GM19324 (cell line): Measurements from ENCODE around the gene RFC2.

ENCODE experiments used
- ATAC-seq: cut with Tn5 transposase; IDR thresholded peaks from one replicate; pipeline ENCODE4 v1.9.1; 2021; ENCODE audit warnings: mild to moderate bottlenecking, moderate library complexity; ENCODE audit not compliant: unreplicated experiment, low FRiP score

Gene RFC2

DNA sequence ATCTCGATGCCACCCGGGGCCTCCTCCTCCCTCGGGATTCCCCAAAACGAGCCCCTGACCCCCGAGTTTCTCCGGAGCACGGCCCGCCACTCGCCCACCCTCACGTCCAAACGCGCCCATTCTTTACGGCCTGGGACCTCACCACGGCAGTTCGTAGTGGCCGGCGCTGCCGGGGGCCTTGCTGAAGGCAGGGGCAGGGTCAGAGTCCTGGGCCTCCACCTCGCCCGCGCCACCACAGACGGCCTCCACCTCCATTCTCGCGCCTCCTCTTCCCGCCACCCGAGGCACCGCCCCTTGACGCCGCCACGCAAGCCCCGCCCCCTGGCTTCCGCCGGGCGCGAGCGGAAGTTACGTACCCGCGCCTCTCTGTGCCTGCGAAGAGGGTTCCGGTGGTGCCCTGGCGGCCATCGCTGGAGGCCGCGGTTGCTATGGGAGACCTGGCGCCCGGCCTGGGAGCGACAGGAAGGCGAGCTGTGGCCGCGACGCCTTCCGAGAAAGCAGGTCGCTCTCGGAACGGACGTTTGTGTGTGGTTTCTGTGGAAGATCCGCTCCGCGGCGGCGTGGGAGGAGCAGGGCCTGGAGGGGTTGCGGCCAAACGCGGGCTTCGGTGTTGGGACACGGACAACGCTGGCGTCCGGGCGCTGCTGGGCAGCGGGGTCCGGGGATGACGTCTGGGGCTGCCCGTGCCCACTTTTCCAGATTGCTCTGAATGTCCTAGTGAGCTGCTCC is at the start of gene RFC2:
TSS of gene RFC2 (minus strand) at position 271 of the 729 bp plus-strand sequence. CDS start at position 255, 16 bp downstream.
- peak; percentile 97 for ATAC-seq

DNA sequence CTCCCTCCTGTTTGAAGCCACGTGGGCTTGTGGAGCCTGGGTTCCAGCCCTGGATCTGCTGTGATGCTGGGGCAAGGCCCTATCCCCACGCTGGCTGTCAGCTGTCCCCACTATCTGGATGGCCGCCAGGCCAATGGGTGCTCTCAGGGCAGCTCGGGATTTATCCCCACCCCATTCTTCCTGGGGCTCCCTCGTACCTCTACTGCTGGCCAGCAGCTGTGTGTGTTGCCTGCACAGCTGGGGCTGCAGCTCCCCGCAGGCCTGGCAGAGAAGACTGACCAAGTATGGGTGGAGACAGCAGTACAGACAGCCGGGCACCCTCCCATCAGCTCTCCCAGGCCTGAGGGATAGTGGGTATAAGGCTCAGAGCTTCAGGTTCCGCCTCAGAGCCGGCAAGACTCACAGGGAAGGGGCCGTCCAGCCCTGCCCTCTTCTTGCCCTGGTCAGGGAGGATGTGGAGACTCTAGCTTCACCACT is 48.6 kb upstream of the RFC2 start:
- ATAC-seq: no peak

DNA sequence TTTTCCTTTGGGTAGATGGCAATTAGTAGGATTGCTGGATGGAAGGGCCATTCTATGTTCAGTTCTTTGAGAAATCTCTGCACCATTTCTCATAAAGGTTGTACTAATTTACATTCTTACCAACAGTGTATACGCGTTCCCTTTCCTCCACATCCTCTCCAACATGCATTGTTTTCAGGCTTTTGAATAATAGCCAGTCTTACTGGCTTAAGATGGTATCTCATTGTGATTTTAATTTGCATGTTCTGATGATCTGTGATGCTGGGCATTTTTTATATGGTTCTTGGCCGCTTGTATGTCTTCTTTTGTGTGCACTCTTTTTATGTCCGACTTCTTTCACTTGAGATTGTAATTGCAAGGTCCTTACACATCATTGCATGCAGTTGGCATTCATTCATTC is 46.7 kb upstream of the RFC2 start:
- ATAC-seq: no peak

DNA sequence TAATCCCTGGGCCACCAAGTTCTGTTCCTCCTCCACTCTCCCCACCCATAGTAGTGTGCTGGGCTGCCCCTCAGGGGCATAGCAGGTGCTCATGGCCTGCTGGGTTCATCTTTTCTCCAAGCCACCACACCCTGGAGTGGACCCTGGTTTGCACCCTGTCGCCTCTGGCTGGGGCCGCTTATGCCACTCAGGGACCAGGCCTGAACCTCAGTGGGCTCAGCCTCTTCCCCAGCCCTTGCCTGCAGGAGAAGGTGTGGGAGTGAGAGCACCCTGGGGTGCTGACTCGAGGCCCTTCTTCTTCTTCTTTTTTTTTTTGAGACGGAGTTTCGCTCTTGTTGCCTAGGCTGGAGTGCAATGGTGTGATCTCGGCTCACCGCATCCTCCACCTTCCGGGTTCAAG is 45.2 kb upstream of the RFC2 start:
- no peak for ATAC-seq

DNA sequence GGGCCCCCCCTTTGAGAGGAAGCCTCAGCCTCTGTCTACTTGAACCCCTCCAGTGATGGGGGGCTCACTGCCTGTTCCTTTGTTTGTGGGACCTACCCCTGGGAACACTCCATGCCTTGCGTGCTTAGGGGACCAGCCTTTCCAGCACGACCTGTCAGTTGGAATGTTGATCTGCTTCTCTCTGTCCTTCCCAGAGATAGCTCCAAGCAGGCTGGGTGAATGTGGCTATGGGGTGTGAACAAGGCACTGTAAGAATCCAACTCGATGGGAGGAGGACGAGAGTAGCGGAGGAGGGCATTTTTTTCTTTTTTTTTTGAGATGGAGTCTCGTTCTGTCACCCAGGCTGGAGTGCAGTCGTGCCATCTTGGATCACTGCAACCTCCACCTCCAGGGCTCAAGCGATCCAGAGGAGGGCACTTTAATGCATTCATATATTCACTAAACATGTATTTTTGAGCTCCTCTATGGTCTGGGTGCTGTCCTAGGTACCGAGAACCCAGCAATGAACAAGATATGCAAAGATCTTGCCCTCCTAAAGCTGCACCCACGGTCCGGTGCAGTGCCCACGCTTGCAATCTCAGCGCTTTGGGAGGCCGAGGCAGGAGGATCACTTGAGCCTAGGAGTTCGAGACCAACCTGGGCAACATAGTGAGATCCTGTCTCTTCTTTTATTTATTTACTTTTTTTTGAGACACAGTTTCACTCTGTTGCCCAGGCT is 43.5 kb upstream of the RFC2 start:
- no peak for ATAC-seq

DNA sequence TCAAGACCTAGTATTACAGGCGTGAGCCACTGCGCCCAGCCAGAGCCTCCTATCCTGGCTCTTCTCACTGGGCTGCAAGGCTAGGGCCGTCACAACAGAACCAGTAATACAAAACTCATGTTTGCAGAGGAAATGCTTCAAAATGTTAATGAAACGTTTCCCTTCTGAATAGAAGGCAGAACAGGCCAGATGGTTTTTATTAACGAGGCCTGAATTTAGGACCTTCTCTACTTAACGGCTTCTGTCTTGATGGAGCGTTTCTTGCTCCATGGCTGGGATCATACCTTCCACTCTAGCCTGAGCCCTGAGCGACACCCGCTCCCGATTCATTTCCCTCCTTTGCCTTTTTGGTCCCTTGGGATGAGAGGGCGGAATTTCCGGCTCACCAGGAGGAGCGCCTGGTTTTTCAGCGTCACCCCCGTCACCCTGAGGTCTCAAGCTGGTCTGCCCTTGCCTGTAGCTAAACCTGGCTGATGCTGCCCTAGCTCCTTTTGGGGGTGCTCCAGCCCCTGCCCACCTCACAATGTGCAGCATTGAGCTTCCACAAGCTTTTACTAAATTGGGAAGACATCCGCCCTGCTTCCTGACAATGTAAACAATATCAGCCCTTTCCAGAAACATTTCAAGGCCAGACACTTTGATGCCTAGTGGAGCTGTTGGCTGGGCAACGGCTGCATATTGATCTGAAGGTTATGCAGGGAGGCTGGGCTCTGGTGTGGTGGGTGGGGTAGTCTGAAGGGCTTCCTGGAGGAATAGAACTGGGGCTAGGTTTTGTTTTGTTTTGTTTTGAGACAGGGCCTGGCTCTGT is 40.2 kb upstream of the RFC2 start:
- no peak for ATAC-seq

DNA sequence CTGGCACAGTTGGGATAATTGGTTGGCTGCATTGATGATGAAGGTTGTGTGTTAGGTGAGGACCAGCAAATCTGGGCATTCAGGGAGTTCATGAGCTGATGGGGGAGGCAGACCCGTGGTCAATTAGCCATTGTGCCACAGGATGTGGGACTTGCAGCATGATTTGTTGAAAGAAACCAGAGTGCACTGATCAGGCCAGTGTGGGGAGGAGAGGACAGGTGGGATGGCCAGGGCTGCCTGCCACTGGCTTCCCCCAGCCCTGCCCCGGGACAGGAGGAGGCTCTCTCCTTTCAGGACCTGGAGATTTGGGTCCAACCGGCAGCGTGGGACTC is 39.3 kb upstream of the RFC2 start:
- no peak for ATAC-seq

DNA sequence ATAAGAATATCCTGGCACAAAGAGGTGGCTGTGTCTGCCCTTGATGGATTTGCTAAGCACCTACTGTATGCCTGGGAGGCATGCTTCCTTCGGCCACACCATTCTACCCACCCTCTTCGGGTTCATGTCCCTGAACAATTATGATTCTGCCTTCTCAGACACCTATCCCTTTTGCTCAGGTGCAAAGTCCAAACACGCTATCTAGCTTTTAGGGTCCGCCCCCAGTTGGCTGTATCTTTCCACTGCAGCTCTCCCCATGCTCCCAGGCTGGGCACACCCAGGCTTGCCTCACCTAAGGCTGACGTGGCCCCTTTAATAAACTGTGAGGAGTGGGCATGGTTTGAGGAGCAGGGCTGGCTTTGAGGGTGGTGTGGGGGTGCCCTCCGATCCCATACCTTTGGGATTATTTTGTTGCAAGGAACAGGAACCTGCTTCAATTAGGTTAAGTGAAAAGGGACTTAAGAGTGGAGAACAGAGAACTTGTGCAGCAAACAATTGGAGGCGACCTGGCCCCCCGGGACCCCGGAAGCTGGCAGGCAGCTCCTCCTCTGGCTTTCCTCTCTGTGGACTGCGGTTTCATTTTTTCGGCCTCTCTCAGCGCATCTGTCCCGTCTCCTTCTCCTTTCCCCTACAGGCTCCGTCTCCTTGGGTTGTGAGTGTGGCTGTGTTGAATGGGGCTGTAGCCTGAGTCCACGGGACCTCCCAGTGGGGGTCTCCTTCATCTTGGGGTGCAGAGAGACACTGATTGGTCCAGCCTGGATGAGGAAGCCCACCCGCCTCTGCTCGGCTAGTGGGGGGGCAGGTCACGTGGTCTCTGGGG is 38.8 kb upstream of the RFC2 start:
- no peak for ATAC-seq

DNA sequence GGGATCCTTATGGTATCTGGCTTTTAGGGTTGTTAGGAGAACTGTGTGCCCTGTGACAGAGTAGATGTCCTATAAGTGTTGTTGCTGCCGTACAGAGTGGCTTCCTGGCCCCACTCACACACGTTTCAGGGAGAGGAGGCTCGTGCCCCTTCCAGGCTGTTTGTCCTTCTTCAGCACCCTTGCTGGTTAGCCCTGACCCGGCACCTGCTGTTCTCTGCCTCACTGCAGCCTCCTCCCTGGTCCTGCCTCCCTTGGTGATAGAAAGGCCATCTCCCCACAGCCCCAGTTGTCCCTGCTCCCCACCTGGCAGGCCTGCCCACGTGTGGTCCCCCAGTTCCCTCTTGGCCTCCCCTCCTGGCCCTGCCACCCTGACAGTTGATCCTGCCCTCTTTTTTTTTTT is 37.3 kb upstream of the RFC2 start:
- no peak for ATAC-seq

DNA sequence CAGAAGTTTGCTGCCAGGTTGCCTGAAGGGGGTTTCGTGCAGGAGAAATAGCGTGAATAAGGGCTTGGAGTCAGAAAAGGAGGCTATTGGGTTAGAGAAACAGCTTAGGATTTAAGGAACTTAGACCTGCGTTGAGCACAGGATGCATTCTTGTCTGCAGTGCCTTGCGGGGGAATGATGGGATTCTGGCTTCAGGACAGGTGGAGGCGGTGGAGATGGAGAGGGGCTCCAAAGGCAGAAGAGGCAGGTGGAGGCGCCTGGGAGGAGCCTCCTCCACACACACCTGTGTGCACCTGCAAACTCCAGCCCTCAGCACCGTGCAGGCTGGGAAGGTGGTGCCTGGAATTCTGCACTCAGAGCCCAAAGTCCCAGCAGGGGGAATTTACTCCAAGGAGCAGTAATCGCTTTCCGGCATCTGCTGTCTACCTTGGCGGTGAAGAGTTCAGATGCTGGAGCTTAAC is 36.8 kb upstream of the RFC2 start:
- no peak for ATAC-seq

DNA sequence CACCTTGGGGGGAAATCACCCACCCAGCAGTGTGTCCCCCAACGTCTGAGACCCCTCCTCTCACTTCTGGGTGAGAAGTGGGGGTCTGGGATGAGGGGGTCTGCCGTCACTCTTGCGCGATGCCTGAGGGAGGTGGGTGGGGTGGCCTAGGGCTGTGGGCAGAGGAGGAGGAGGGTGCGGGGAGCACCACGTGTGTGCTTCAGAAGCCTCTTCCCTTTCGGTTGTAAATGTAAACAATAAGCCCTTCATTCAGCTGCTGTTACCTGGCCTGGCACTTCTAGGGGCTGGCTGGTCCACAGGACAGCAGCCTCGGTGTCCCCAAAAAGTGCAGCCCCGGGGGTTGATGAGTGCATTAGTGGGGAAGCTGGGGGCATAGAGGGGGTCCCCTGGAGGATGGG is 36.4 kb upstream of the RFC2 start:
- ATAC-seq: no peak

DNA sequence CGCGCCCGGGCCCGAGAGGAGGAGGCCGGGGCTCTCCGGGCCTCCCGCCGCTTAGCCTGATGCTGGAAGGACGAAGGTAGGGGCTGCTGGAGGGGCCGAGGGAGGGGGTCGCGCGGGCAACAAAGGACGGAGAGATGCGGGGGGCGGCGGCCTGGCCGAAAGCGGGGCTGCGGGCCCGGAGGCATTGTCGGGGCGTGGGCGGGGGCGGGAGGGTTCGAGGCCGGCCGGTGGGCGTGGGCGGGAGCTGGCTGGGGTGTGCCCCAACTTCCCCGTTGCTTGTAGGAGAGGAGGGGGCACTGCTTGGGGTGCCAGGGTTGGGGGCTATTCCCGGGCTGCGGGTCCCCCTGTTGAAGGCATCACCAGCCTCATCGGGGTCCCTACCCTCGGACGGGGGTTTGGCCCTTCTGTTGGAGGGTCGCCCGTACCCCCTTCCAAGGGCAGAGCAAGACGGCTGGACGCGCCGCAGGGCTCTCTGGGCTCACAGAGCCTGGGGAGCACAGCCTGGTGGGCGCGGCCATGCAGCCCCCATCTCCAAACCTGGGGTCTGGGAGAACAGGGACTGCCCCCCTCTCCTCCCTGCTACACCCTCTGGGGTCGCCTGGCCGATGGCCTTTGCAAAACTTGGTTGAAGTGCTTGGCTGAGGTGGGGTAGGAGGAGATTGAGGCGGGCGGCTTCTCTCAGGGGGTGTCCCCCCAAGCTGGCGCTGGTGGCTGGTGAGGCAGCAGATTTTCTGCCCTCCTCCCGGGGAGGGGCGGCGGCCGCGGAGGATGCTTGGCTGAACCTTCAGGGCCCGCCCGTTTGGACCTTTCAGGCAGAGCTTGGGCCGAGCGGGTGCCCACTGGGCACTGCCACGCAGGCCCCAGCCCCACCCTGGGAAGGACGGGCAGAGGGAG is 35.7 kb upstream of the RFC2 start:
- ATAC-seq: peak; percentile 12

DNA sequence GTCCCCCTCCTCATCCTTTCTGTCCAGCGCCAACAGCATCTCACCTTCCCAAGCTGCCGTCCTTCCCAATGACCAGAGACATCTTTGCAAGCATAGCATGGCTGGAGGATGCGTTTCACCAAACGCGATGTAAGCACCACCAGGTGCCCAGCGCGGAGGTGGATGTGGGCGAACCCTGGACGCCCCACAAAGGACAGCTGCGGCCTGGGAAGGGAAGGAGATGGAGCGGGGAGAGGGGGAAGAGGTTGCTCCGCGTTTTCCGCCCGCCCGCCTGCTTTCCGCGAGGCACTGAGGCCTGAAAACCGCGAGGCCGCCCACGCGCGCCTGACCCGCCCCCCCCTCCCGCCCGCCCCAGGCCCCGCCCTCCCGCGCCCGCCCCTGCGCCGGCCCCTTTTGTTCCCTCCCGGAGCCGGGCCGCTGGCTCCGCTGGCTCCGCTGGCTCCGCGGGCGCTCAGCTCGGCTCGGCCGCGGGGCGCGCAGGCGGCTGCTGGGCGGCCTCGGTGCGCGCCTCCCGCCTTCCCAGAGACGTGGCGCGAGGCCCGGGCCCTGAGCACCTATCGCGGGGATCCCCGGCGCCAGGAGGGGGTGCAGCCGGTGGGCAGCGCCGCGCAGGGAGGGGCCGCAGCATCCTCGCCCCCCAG is 34.9 kb upstream of the RFC2 start, which contains the start of gene CLIP2:
TSS of gene CLIP2 (plus strand) at position 390 of the 641 bp plus-strand sequence. CDS start 28,140 bp downstream, outside the sequence.
- ATAC-seq: peak; percentile 51

DNA sequence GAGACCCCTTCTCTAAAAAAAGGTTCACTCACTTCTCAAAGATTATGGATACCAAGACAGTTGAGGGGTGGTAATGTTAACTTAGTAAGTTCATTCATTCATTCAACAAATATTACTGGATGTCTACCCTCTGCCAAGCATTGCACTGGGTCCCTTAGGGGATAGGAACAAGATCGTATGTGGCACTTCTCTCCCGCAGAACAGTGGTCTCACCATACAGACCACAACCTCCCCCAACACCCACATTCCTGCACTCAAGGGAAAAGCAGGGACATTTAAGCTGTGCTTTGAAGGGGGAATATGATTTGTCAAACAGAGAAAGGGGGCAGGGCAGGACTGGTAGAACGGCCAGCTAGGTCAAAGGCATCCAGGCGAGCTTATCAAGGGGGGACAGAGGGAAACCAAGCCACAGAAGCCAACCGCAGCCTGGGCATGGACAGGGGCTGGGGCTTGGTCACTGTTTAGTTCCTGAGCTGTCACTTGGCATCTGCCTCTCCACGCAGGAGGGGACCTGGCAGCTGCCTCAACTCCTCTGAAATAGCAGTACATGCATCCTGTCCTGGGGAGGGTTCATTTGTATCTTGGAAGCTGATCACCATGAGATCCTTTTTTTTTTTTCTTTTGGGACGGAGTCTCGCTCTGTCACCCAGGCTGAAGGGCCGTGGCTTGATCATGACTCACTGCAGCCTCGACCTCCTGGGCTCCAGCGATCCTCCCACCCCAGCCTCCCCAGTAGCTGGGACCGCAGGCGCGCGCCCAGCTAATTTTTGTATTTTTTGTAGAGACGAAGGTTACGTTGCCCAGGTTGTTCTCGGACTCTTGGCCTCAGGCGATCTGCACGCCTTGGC is 34.1 kb upstream of the RFC2 start:
- ATAC-seq: no peak

DNA sequence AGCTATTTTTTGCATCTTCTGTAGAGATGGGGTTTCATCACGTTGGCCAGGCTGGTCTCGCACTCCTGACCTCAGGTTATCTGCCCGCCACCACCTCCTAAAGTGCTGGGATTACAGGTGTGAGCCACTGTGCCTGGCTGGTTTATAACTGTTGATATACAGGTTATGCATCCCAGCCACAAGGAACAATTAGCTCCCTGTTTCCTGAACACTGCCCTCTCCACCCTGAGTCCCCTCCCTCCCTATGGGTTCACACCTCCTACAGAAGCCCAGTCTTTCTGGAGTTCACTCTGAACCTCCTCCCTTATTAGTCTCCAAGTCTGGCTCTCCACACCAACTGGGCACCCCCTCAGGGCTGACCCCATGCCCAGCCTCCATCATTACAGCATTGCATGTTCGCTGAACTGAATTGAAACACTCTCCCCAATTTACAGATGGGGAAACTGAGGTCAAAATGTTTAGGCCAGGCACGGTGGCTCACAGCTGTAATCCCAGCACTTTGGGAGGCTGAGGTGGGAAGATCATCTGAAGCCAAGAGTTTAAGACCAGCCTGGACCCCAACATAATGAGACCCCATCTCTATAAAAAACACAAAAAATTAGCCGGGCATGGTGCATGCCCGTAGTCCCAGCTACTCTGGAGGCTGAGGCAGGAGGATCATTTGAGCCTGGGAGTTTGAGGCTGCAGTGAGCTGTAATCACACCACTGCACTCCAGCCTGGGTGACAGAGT is 33.3 kb upstream of the RFC2 start:
- ATAC-seq: no peak

DNA sequence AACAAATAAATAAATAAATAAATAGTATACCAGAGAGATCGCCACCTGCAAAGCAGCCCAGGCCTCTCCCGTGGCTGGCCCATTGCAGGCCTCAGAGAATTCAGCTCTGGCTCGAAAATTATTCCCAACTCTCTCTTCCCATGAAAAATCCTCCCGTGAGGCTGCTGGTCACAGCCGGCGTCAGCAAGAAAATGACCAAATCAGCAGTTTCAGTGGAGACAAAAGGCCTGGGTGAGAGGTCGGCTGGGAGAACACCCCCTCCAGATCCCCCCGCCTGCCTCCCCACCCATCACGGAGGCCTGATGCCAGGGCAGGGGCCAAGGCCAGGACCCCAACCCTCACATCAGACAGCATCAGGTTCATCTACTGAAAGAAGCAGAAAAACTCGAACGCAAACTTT is 31.9 kb upstream of the RFC2 start:
- ATAC-seq: no peak

DNA sequence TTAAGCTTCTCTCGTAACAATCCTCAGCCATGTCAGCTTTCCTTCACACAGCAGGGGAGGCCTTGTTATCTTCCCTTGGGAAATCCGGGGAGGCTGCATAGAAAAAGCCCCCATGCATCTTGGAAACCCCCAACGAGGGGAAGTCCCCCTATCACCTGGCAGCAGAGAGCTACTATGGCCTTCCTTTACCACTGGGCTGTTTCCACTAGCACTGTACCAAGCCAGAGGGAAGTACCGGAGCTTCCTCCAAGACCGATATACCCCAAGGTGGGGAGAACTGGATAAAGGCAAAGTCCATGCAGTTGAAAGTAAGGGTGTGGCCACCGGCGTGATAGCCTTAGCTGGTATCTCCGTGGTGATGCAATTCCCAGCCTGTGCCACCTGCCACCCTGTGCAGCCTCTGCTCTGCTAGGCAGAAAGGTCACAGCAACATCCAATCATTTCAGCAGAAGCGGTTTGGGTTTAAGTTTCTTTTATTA is 30.6 kb upstream of the RFC2 start:
- no peak for ATAC-seq
